Measurements from ENCODE around the gene GPR62. TPM values are rescaled to one million over a fixed set of nuclear protein-coding genes. Genes with fewer than 3 reads are reported as not detected.

GPR62 gene
- total RNA-seq, 1 experiment from 2014 or later, result not detected

DNA sequence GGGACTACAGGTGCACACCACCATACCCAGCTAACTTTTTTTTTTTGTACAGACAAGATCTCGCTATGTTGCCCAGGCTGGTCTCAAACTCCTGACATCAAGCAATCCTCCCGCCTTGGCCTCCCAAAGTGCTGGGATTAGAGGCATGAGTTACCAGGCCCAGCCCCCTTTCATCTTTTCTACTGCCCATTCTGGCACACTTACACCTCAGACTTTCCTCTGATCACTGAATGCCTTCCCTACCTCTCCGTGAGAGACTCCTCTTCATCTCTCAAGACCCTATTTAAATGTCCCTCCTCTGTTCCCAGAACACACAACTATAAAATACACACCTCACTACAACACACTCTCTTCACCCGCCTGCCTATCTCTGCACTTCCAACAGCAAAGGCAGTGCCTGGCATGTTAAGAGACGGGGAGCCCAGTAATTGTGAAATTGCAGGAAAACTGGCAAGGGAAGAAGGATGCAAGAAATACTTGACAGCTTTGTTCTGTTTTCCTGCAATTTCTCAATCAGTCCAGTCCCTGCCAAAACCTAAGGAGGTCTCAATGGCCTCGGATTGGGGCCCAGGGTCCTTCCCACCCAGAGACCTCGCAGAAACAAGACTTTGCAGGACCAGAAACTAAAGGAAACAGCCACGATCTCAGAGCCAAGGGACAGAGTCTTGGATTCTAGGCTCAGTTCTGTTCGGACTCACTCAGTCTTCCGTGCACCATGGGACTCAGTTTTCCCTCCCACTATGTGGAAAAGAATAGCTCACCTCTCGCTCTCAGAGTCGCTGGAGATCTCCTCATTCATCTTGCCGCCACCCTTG lies 14.3 kb upstream of the GPR62 start:
- intact Hi-C loops (cut with micrococcal nuclease), result loop anchor here (5.0 kb wide), 1 partner anchor 269 kb away; the partner anchor contains the start of gene TEX264
- DNase-seq (no peak), ATAC-seq (no peak)
- Histone ChIP-seq H3K27ac (ENCODE audit: low read length) (peak overlapping the region; percentile 22), H3K79me2 (ENCODE audit: low read length) (peaks cover 40% of the 10 kb centered on the region), H3K4me3 (ENCODE audit: low read length) (peak overlapping the region; percentile 92), H3K9me3 (ENCODE audit: low read length) (no peaks in the 10 kb centered on the region), H3K9ac (ENCODE audit: low read length) (peak overlapping the region; percentile 96), H3K9me2 (replicated peaks; ENCODE audit: low read length) (no peaks in the 10 kb centered on the region), H2AFZ (ENCODE audit: low read length) (no peak overlapping the region; the same call in 1 of the 2 replicates), H3K27me3 (ENCODE audit: low read length) (no peaks in the 10 kb centered on the region), H3K36me3 (ENCODE audit: low read depth, low read length) (peaks cover 33% of the 10 kb centered on the region), H3K4me1 (ENCODE audit: insufficient read depth, low read length) (peaks cover 33% of the 10 kb centered on the region), H3F3A (ENCODE audit: low read length, unreplicated experiment) (no peaks in the 10 kb centered on the region), H3K4me2 (ENCODE audit: low read length) (peak overlapping the region; percentile 85), H4K20me1 (ENCODE audit: low read length) (peaks cover 28% of the 10 kb centered on the region)
- POLR2A ChIA-PET (ENCODE audit: unreplicated experiment), result interaction anchor here (0.5 to 1.2 kb wide), 2 partner anchors 42 to 303 kb away, joined by 3 to 6 read pairs; partner anchors contain the start of gene ACY1
- TF ChIP-seq EZH2phosphoT487 (IDR thresholded peaks at IDR 0.05; ENCODE audit: borderline replicate concordance, low read length) (no peak), EZH2 (IDR thresholded peaks at IDR 0.05; ENCODE audit: low read length, unreplicated experiment) (no peak), CTCF (conservative IDR thresholded peaks at IDR 0.05; ENCODE audit: low read depth, low read length) (no peak)
- CTCF ChIA-PET, result interaction anchor here (0.6 to 2.8 kb wide), 12 partner anchors 16 to 356 kb away, joined by 3 to 46 read pairs (median 3); partner anchors contain the start of genes ABHD14A, ABHD14B, ACY1 and POC1A
- TSS peak; percentile 42 for BruUV-seq (replicated peaks)

DNA sequence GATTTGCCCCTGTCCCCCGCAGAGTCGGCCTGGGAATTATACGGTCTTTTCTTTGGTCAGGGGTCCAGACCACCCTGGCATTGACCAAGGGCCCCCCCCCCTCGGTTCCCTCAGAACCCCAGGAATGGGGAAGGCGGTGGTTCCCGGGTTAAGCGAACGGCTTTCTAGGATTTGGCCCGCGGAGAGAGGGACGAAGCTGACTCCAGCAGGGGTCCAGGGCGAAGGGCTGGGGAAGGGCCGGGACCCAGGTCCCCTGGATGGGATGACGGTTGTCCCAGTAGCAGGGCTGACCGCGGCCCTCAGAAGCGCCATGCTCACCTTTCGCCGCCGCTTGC lies 13.8 kb upstream of the GPR62 start:
- Histone ChIP-seq H2AFZ (ENCODE audit: low read length) (peak overlapping the region; percentile 52; the same call in 1 of the 2 replicates), H3K9me3 (ENCODE audit: low read length) (no peaks in the 10 kb centered on the region), H3K27ac (ENCODE audit: low read length) (peak overlapping the region; percentile 22), H3K27me3 (ENCODE audit: low read length) (no peaks in the 10 kb centered on the region), H3K79me2 (ENCODE audit: low read length) (peaks cover 40% of the 10 kb centered on the region), H3K9me2 (replicated peaks; ENCODE audit: low read length) (no peaks in the 10 kb centered on the region), H3K4me1 (ENCODE audit: insufficient read depth, low read length) (peaks cover 33% of the 10 kb centered on the region), H3K9ac (ENCODE audit: low read length) (peak overlapping the region; percentile 96), H3K4me2 (ENCODE audit: low read length) (peak overlapping the region; percentile 85), H3K36me3 (ENCODE audit: low read depth, low read length) (peaks cover 28% of the 10 kb centered on the region), H3K4me3 (ENCODE audit: low read length) (peak overlapping the region; percentile 92), H3F3A (ENCODE audit: low read length, unreplicated experiment) (no peaks in the 10 kb centered on the region), H4K20me1 (ENCODE audit: low read length) (peaks cover 28% of the 10 kb centered on the region)
- CTCF ChIA-PET, result interaction anchor here (0.6 to 2.8 kb wide), 13 partner anchors 17 to 357 kb away, joined by 3 to 46 read pairs (median 3); partner anchors contain the start of genes ABHD14A, ABHD14B, ACY1 and POC1A
- POLR2A ChIA-PET (ENCODE audit: unreplicated experiment), result interaction anchor here (0.5 to 1.2 kb wide), 2 partner anchors 42 to 303 kb away, joined by 3 to 6 read pairs; partner anchors contain the start of gene ACY1
- BruUV-seq (replicated peaks), result no TSS peak
- intact Hi-C loops (cut with micrococcal nuclease), result loop anchor here (5.0 kb wide), 1 partner anchor 269 kb away; the partner anchor contains the start of gene TEX264
- TF ChIP-seq EZH2 (IDR thresholded peaks at IDR 0.05; ENCODE audit: low read length, unreplicated experiment) (no peak), EZH2phosphoT487 (IDR thresholded peaks at IDR 0.05; ENCODE audit: borderline replicate concordance, low read length) (no peak), CTCF (conservative IDR thresholded peaks at IDR 0.05; ENCODE audit: low read depth, low read length) (no peak)
- ATAC-seq (peak; percentile 1; the same call in 1 of the 2 replicates), DNase-seq (no peak)
